ENCODE measurements around the gene KLK7.

- no peak for TF ChIP-seq CTCF (conservative IDR thresholded peaks at IDR 0.05)
- TF ChIP-seq ZFX (IDR thresholded peaks at IDR 0.05), result no peak
Observed at GRCh38 chr19:50952910-50953309, 30.8 kb downstream of the KLK7 start, which contains the start of gene KLK5.
